ENCODE data around the gene PCDHA9.
"Not testable (repeated sequence)": the region's sequence is repeated elsewhere in the genome, so short reads cannot be mapped to it uniquely, and the experiment has no call there.

Gene PCDHA9

GRCh38 chr5:140876541-140877261 is 28.5 kb downstream of the PCDHA9 start:
- DNase-seq (ENCODE audit: low read depth), result not testable (repeated sequence)

- DNase-seq (ENCODE audit: low read depth), result no peak
These were observed 29.0 kb downstream of the PCDHA9 start for GRCh38 chr5:140877262-140877581.

GRCh38 chr5:140881889-140882590 is 33.9 kb downstream of the PCDHA9 start, which contains the start of gene PCDHA13:
Gene PCDHA13 (plus strand): TSS chr5:140882124. CDS start chr5:140882269, 145 bp downstream.
- no peak for DNase-seq (ENCODE audit: low read depth)

DNA sequence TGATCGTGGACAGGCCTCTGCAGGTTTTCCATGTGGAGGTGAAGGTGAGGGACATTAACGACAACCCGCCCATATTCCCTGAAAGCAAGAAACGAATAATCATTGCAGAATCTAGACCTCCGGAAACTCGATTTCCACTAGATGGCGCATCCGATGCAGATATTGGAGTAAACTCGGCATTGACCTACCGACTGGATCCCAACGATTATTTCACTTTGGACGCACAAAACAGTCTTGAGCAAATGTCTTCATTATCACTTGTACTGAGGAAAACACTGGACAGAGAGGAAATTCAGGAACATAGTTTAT is 34.4 kb downstream of the PCDHA9 start:
- no peak for DNase-seq (ENCODE audit: low read depth)

- DNase-seq (ENCODE audit: low read depth), result no peak
These were observed 35.2 kb downstream of the PCDHA9 start for GRCh38 chr5:140883373-140883772.

- DNase-seq (ENCODE audit: low read depth), result no peak
These were observed 35.9 kb downstream of the PCDHA9 start for GRCh38 chr5:140883927-140884697.

All from T follicular helper cell (primary cell).